ENCODE measurements around the gene DCAKD. TPM values are rescaled to one million over a fixed set of nuclear protein-coding genes. Genes with fewer than 3 reads are reported as not detected.

Gene DCAKD
- total and polyA plus RNA-seq, 2 experiments from 2014 or later = 29.9 to 47.4 TPM

GRCh38 chr17:45050481-45051059 lies 862 bp downstream of the DCAKD start:
- peak; percentile 48 for DNase-seq (ENCODE audit: low spot score)
- Histone ChIP-seq H3K9me3 (ENCODE audit: low read depth) (no peaks in the 10 kb centered on the region), H3K27ac (peak overlapping the region; percentile 97), H3K4me2 (peak overlapping the region; percentile 88), H3K27me3 (no peaks in the 10 kb centered on the region), H3K4me3 (peak overlapping the region; percentile 63), H3K9me2 (replicated peaks; ENCODE audit: insufficient read depth) (no peaks in the 10 kb centered on the region), H4K20me1 (ENCODE audit: insufficient read depth, poor library complexity, severe bottlenecking) (peaks cover 5% of the 10 kb centered on the region), H2AFZ (peak overlapping the region; percentile 88), H3K79me2 (peaks cover 47% of the 10 kb centered on the region), H3K36me3 (replicated peaks; ENCODE audit: insufficient read depth, low read depth) (no peaks in the 10 kb centered on the region), H3K4me1 (ENCODE audit: insufficient read depth) (peaks cover 9% of the 10 kb centered on the region)
- 5% methylated on average over 14 of the region's 14 CpGs for WGBS (ENCODE audit: low lambda C conversion rate, missing lambda C conversion rate)
- TF ChIP-seq EZH2 (IDR thresholded peaks at IDR 0.05; ENCODE audit: borderline replicate concordance) = no peak
- TF ChIP-seq CTCF (IDR thresholded peaks at IDR 0.05; ENCODE audit: poor library complexity) = no peak
- TF ChIP-seq EZH2phosphoT487 (IDR thresholded peaks at IDR 0.05; ENCODE audit: low read depth, severe bottlenecking, unreplicated experiment) = no peak

GRCh38 chr17:45048795-45049563 lies 2.5 kb downstream of the DCAKD start:
- WGBS (ENCODE audit: low lambda C conversion rate, missing lambda C conversion rate) = 94% methylated on average over 8 of the region's 8 CpGs
- H3K4me2 ChIP-seq = no peak overlapping the region

GRCh38 chr17:45046537-45047125 lies 4.8 kb downstream of the DCAKD start:
- Histone ChIP-seq H3K4me3 (no peak overlapping the region), H3K79me2 (peaks cover 85% of the 10 kb centered on the region), H3K4me2 (no peak overlapping the region), H3K27me3 (no peaks in the 10 kb centered on the region), H3K27ac (no peak overlapping the region), H3K9me3 (ENCODE audit: low read depth) (no peaks in the 10 kb centered on the region), H3K9me2 (replicated peaks; ENCODE audit: insufficient read depth) (no peaks in the 10 kb centered on the region), H3K4me1 (ENCODE audit: insufficient read depth) (peaks cover 9% of the 10 kb centered on the region), H3K36me3 (replicated peaks; ENCODE audit: insufficient read depth, low read depth) (no peaks in the 10 kb centered on the region), H4K20me1 (ENCODE audit: insufficient read depth, poor library complexity, severe bottlenecking) (peaks cover 11% of the 10 kb centered on the region), H2AFZ (no peak overlapping the region)
- TF ChIP-seq EZH2 (IDR thresholded peaks at IDR 0.05; ENCODE audit: borderline replicate concordance) (no peak), CTCF (IDR thresholded peaks at IDR 0.05; ENCODE audit: poor library complexity) (no peak), EZH2phosphoT487 (IDR thresholded peaks at IDR 0.05; ENCODE audit: low read depth, severe bottlenecking, unreplicated experiment) (no peak)
- DNase-seq (ENCODE audit: low spot score) = no peak
- WGBS (ENCODE audit: low lambda C conversion rate, missing lambda C conversion rate) = 92% methylated on average over 9 of the region's 9 CpGs

More at GRCh38 chr17:45048795-45049563, 2.5 kb downstream of the DCAKD start:
- TF ChIP-seq EZH2phosphoT487 (IDR thresholded peaks at IDR 0.05; ENCODE audit: low read depth, severe bottlenecking, unreplicated experiment) = no peak
- TF ChIP-seq CTCF (IDR thresholded peaks at IDR 0.05; ENCODE audit: poor library complexity) = peak; percentile 6
- no peak for TF ChIP-seq EZH2 (IDR thresholded peaks at IDR 0.05; ENCODE audit: borderline replicate concordance)
- Histone ChIP-seq H3K27ac (no peak overlapping the region), H3K79me2 (peaks cover 61% of the 10 kb centered on the region), H3K36me3 (replicated peaks; ENCODE audit: insufficient read depth, low read depth) (no peaks in the 10 kb centered on the region), H3K9me2 (replicated peaks; ENCODE audit: insufficient read depth) (no peaks in the 10 kb centered on the region), H3K27me3 (no peaks in the 10 kb centered on the region), H3K4me3 (no peak overlapping the region), H3K9me3 (ENCODE audit: low read depth) (no peaks in the 10 kb centered on the region), H3K4me1 (ENCODE audit: insufficient read depth) (peaks cover 9% of the 10 kb centered on the region), H4K20me1 (ENCODE audit: insufficient read depth, poor library complexity, severe bottlenecking) (peaks cover 8% of the 10 kb centered on the region), H2AFZ (no peak overlapping the region)
- no peak for DNase-seq (ENCODE audit: low spot score)
